HepG2 (cell line): ENCODE data around the gene TMEM9.

Experiments used
- BCL3 ChIP-seq: sonication (generic); formaldehyde crosslinking; IDR thresholded peaks from 2 replicates; pipeline ENCODE4 v1.5.1; 2020; ENCODE audit warnings: mild to moderate bottlenecking, missing genetic modification reagents, moderate library complexity
- BHLHE40 ChIP-seq: IDR thresholded peaks from 2 replicates; pipeline ENCODE4 v1.6.1; 2011; ENCODE audit warnings: low read length, improper control_type of control experiment
- DNMT3B ChIP-seq: conservative IDR thresholded peaks from 2 replicates; pipeline ENCODE4 v1.6.1; 2016; ENCODE audit warnings: missing biosample characterization, control low read depth
- FOXK2 ChIP-seq: fragments of 450-650 bp; IDR thresholded peaks from 2 replicates; pipeline ENCODE4 v1.6.1; 2016
- POLR2A ChIP-seq, 2 experiments: IDR thresholded peaks; 2 replicates each; pipeline ENCODE4 v1.6.1; 2011; ENCODE audit warnings: low read depth in 2 of 2, low read length in 2 of 2, mild to moderate bottlenecking in 1 of 2, moderate library complexity in 1 of 2; ENCODE audit not compliant: insufficient read depth in 1 of 2
- SMC3 ChIP-seq: IDR thresholded peaks from 2 replicates; pipeline ENCODE4 v1.6.1; 2011; ENCODE audit warnings: low read length, improper control_type of control experiment
- ZNF530 ChIP-seq: sonication (generic); formaldehyde crosslinking; IDR thresholded peaks from 2 replicates; pipeline ENCODE4 v1.5.0; 2020; ENCODE audit warnings: low read depth, mild to moderate bottlenecking, missing genetic modification reagents
- ZNF556 ChIP-seq: sonication (generic); formaldehyde crosslinking; IDR thresholded peaks from 2 replicates; pipeline ENCODE4 v1.4.0; 2020; ENCODE audit warnings: mild to moderate bottlenecking, missing genetic modification reagents, borderline replicate concordance

- TF ChIP-seq POLR2A (IDR thresholded peaks at IDR 0.05; ENCODE audit: insufficient read depth in 1 of 2, low read depth in 2 of 2, low read length in 2 of 2) (no peak), BHLHE40 (no peak), FOXK2 (no peak), SMC3 (no peak), ZNF530 (CRISPR knock-in tag) (no peak), DNMT3B (no peak), ZNF556 (CRISPR knock-in tag) (no peak), BCL3 (no peak)
Measured at GRCh38 chr1:201145132-201145531, 9.1 kb downstream of the TMEM9 start.
